DOHH2 (cell line): ENCODE results near the gene CERK.

Experiments used
- H3F3A ChIP-seq: fragments of 200-600 bp; sonication (generic), shearing (Covaris generic); 2 replicates; pipeline ENCODE4 v1.6.0; 2016; ENCODE audit warnings: antibody characterized with exemption, mild to moderate bottlenecking; ENCODE audit not compliant: control insufficient read depth, insufficient read depth
- H3K27ac ChIP-seq: fragments of 200-600 bp; sonication (generic); 2 replicates; pipeline ENCODE4 v1.5.1; 2014; ENCODE audit warnings: low read depth, mild to moderate bottlenecking, low read length, moderate library complexity
- H3K27me3 ChIP-seq: fragments of 200-600 bp; sonication (generic); 2 replicates; pipeline ENCODE4 v1.6.1; 2014; ENCODE audit warnings: mild to moderate bottlenecking, low read length, mixed read lengths; ENCODE audit not compliant: control insufficient read depth
- H3K36me3 ChIP-seq: fragments of 200-600 bp; sonication (generic); 2 replicates; pipeline ENCODE4 v1.6.1; 2014; ENCODE audit warnings: mild to moderate bottlenecking, low read length, moderate library complexity, mixed read lengths; ENCODE audit not compliant: control insufficient read depth
- H3K4me1 ChIP-seq: fragments of 200-600 bp; sonication (generic); 2 replicates; pipeline ENCODE4 v1.6.1; 2014; ENCODE audit warnings: mild to moderate bottlenecking, low read length, mixed read lengths; ENCODE audit not compliant: control insufficient read depth
- H3K4me2 ChIP-seq: fragments of 200-600 bp; sonication (generic); 2 replicates; pipeline ENCODE4 v1.6.0; 2014; ENCODE audit warnings: mild to moderate bottlenecking, low read length, moderate library complexity
- H3K4me3 ChIP-seq: fragments of 200-600 bp; sonication (generic); 2 replicates; pipeline ENCODE4 v1.5.1; 2014; ENCODE audit warnings: mild to moderate bottlenecking, low read length, mixed read lengths
- H3K79me2 ChIP-seq: fragments of 200-600 bp; sonication (generic); 2 replicates; pipeline ENCODE4 v1.6.1; 2014; ENCODE audit warnings: mild to moderate bottlenecking, low read length, mixed read lengths; ENCODE audit not compliant: control insufficient read depth
- H3K9me2 ChIP-seq: fragments of 200-600 bp; sonication (generic); replicated peaks from 2 replicates; pipeline ENCODE4 v1.6.1; 2014; ENCODE audit warnings: mild to moderate bottlenecking, low read length, mixed read lengths; ENCODE audit not compliant: control insufficient read depth
- H3K9me3 ChIP-seq: fragments of 200-600 bp; sonication (generic); 2 replicates; pipeline ENCODE4 v1.6.1; 2014; ENCODE audit warnings: antibody characterized with exemption, low read length, mixed read lengths; ENCODE audit not compliant: control insufficient read depth, insufficient read depth
- H4K20me1 ChIP-seq: fragments of 200-600 bp; sonication (generic); 2 replicates; pipeline ENCODE4 v1.6.0; 2014; ENCODE audit warnings: low read depth, mild to moderate bottlenecking, antibody characterized with exemption, low read length, moderate library complexity; ENCODE audit not compliant: control insufficient read depth, insufficient read depth
- CTCF ChIP-seq: fragments of 200-600 bp; sonication (generic); IDR thresholded peaks from one replicate; pipeline ENCODE4 v1.5.1; 2014; ENCODE audit warnings: antibody characterized with exemption, mild to moderate bottlenecking, low read depth, low read length; ENCODE audit not compliant: poor library complexity, severe bottlenecking
- EZH2phosphoT487 ChIP-seq: fragments of 200-600 bp; sonication (generic); IDR thresholded peaks from 2 replicates; pipeline ENCODE4 v1.6.1; 2017; ENCODE audit warnings: borderline replicate concordance, mild to moderate bottlenecking, antibody characterized with exemption, low read length, moderate library complexity, mixed read lengths

The CERK gene

GRCh38 chr22:46707305-46707704 lies 30.7 kb downstream of the CERK start:
- no peaks in the 10 kb centered on the region for H3K9me3 ChIP-seq
- no peak overlapping the region for H3K4me3 ChIP-seq
- H3K36me3 ChIP-seq: peaks cover 49% of the 10 kb centered on the region
- no peaks in the 10 kb centered on the region for H3F3A ChIP-seq
- H4K20me1 ChIP-seq: no peaks in the 10 kb centered on the region
- TF ChIP-seq CTCF (no peak), EZH2phosphoT487 (no peak)
- no peaks in the 10 kb centered on the region for H3K4me1 ChIP-seq
- H3K79me2 ChIP-seq: no peaks in the 10 kb centered on the region
- H3K9me2 ChIP-seq: no peaks in the 10 kb centered on the region
- H3K4me2 ChIP-seq: no peak overlapping the region
- H3K27ac ChIP-seq: no peak overlapping the region
- no peaks in the 10 kb centered on the region for H3K27me3 ChIP-seq

DNA sequence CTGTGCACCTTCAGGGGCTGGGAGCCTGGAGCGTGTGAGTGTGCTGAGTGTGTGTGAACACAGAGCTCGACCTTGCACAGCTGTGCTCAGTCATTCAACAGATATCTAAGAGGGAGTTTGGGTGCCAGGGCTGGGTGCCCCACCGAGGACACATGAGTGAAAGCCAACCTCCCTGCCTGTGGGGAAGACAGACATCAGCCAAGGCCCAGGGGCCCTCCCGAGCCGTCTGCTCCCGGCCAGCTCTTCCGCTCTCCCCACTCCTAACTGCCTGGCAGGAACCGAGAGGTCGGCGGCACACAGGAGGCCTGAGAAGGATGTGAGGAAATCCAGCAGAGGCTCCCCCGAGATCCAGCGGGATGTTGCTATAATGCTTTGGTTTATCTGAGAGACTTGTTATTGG lies 32.0 kb downstream of the CERK start:
- Histone ChIP-seq H4K20me1 (no peaks in the 10 kb centered on the region), H3K4me3 (no peak overlapping the region), H3K9me3 (no peaks in the 10 kb centered on the region), H3K27me3 (no peaks in the 10 kb centered on the region), H3K36me3 (peaks cover 42% of the 10 kb centered on the region), H3K79me2 (no peaks in the 10 kb centered on the region), H3K27ac (no peak overlapping the region), H3F3A (no peaks in the 10 kb centered on the region), H3K9me2 (no peaks in the 10 kb centered on the region), H3K4me2 (no peak overlapping the region), H3K4me1 (no peaks in the 10 kb centered on the region)
- TF ChIP-seq EZH2phosphoT487 (no peak), CTCF (no peak)

- H3K9me3 ChIP-seq: no peaks in the 10 kb centered on the region
- no peaks in the 10 kb centered on the region for H3F3A ChIP-seq
- H3K27ac ChIP-seq: no peak overlapping the region
- peaks cover 34% of the 10 kb centered on the region for H3K36me3 ChIP-seq
- TF ChIP-seq EZH2phosphoT487: no peak
- TF ChIP-seq CTCF: no peak
- H3K27me3 ChIP-seq: no peaks in the 10 kb centered on the region
- H3K9me2 ChIP-seq: no peaks in the 10 kb centered on the region
- H3K79me2 ChIP-seq: no peaks in the 10 kb centered on the region
- H3K4me1 ChIP-seq: no peaks in the 10 kb centered on the region
- no peak overlapping the region for H3K4me3 ChIP-seq
- H3K4me2 ChIP-seq: no peak overlapping the region
- H4K20me1 ChIP-seq: no peaks in the 10 kb centered on the region
Measured at GRCh38 chr22:46703996-46704370, 34.1 kb downstream of the CERK start.
